ENCODE results near the gene UFC1. TPM values are rescaled to one million over a fixed set of nuclear protein-coding genes. Genes with fewer than 3 reads are reported as not detected.

UFC1 gene
- polyA plus RNA-seq, 1 donor (not counting 4 experiments of a cell fraction or from before 2014, with no cell fraction given) = 86.4 TPM

DNA sequence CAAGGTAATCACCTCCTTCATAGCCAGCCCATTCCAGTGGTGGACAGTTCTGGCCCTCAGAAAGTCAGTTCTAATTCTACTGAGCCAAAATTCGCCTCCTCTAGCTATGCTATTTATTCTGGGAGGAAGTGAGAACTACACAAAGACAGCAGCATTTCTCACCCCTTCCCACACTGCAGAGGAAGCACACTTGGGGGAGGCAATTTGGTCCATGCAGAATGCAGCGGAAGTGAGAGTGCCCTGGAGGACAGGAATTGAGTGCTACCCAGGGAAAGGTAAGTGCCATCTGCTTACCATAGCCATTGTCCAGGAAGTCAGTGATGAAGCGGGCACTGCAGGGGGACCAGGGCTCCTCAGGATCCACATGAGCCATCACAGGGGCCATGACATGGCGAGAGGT, 41.4 kb downstream of the UFC1 start:
- no peak overlapping the region for H2AFZ ChIP-seq (ENCODE audit: control insufficient read depth, low read length)
- TF ChIP-seq EZH2 (IDR thresholded peaks at IDR 0.05; ENCODE audit: low read length) = no peak
- TF ChIP-seq, protein P1, sequence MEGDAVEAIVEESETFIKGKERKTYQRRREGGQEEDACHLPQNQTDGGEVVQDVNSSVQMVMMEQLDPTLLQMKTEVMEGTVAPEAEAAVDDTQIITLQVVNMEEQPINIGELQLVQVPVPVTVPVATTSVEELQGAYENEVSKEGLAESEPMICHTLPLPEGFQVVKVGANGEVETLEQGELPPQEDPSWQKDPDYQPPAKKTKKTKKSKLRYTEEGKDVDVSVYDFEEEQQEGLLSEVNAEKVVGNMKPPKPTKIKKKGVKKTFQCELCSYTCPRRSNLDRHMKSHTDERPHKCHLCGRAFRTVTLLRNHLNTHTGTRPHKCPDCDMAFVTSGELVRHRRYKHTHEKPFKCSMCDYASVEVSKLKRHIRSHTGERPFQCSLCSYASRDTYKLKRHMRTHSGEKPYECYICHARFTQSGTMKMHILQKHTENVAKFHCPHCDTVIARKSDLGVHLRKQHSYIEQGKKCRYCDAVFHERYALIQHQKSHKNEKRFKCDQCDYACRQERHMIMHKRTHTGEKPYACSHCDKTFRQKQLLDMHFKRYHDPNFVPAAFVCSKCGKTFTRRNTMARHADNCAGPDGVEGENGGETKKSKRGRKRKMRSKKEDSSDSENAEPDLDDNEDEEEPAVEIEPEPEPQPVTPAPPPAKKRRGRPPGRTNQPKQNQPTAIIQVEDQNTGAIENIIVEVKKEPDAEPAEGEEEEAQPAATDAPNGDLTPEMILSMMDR (optimal IDR thresholded peaks at IDR 0.05 in 1 of 3, IDR thresholded peaks at IDR 0.05 in 1 of 3, conservative IDR thresholded peaks at IDR 0.05 in 1 of 3; ENCODE audit: extremely low read depth in 1 of 3, insufficient read depth in 2 of 3, low read length in 3 of 3) = no peak
- no peaks in the 10 kb centered on the region for H3K36me3 ChIP-seq (ENCODE audit: control insufficient read depth in 2 of 2, extremely low read depth in 1 of 2, insufficient read depth in 2 of 2, low read length in 2 of 2)
- no peaks in the 10 kb centered on the region for H3K9me1 ChIP-seq (ENCODE audit: control insufficient read depth, extremely low read depth, insufficient read depth, low read length)
- no peaks in the 10 kb centered on the region for H3K9me3 ChIP-seq (ENCODE audit: control insufficient read depth, low read depth, low read length)
- FAIRE-seq (no peak), DNase-seq (ENCODE audit: low read depth, low spot score) (no peak)
- no peaks in the 10 kb centered on the region for H3K27me3 ChIP-seq (ENCODE audit: control insufficient read depth, extremely low read depth, insufficient read depth, low read length)
- no peak overlapping the region for H3K9ac ChIP-seq (ENCODE audit: control insufficient read depth, extremely low read depth, insufficient read depth, low read length)
- H4K20me1 ChIP-seq (ENCODE audit: control insufficient read depth, extremely low read depth, insufficient read depth, low read length) = no peaks in the 10 kb centered on the region
- peaks cover 25% of the 10 kb centered on the region for H3K4me1 ChIP-seq (ENCODE audit: control insufficient read depth, extremely low read depth, insufficient read depth, low read length)
- dilution Hi-C loops (cut with MboI; ENCODE audit: extremely low pct_ligation_motif_present, low sequenced_read_pairs) = no loop called here
- no peak overlapping the region for H3K4me3 ChIP-seq (ENCODE audit: control insufficient read depth in 2 of 3, extremely low read depth in 1 of 3, insufficient read depth in 2 of 3, low read depth in 1 of 3, low read length in 3 of 3)
- no peak overlapping the region for H3K4me2 ChIP-seq (ENCODE audit: control insufficient read depth, extremely low read depth, insufficient read depth, low read depth, low read length)
- no peak overlapping the region for H3K27ac ChIP-seq (ENCODE audit: control insufficient read depth, insufficient read depth, low read length)
- no peaks in the 10 kb centered on the region for H3K79me2 ChIP-seq (ENCODE audit: control insufficient read depth, insufficient read depth, low read length)

DNA sequence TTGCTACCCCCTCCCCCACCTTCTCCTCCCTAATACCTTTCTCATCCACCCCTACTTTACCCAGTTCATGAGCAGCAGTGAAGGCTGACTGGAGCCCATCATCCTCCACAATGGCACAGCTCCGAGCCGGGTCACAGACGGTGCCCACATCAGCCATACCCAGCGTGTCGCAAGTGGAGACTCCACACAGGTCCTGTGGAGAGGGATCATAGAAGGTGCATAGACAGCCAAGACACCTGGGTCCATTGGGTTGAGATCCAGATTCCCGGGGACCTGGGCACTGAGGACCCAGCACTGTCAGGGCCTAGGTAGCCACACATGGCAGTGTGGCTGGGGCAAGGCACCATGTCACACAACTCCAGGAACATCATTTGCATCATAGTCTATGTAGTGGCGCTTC, 42.3 kb downstream of the UFC1 start:
- no peak overlapping the region for H3K4me2 ChIP-seq (ENCODE audit: control insufficient read depth, extremely low read depth, insufficient read depth, low read depth, low read length)
- DNase-seq (ENCODE audit: low read depth, low spot score) (no peak), FAIRE-seq (no peak)
- no peak overlapping the region for H2AFZ ChIP-seq (ENCODE audit: control insufficient read depth, low read length)
- peaks cover 35% of the 10 kb centered on the region for H3K4me1 ChIP-seq (ENCODE audit: control insufficient read depth, extremely low read depth, insufficient read depth, low read length)
- TF ChIP-seq EZH2 (IDR thresholded peaks at IDR 0.05; ENCODE audit: low read length) = no peak
- TF ChIP-seq, protein P1 (optimal IDR thresholded peaks at IDR 0.05 in 1 of 3, IDR thresholded peaks at IDR 0.05 in 1 of 3, conservative IDR thresholded peaks at IDR 0.05 in 1 of 3; ENCODE audit: extremely low read depth in 1 of 3, insufficient read depth in 2 of 3, low read length in 3 of 3) = no peak
- H3K27me3 ChIP-seq (ENCODE audit: control insufficient read depth, extremely low read depth, insufficient read depth, low read length) = no peaks in the 10 kb centered on the region
- dilution Hi-C loops (cut with MboI; ENCODE audit: extremely low pct_ligation_motif_present, low sequenced_read_pairs) = no loop called here
- no peak overlapping the region for H3K27ac ChIP-seq (ENCODE audit: control insufficient read depth, insufficient read depth, low read length)
- no peak overlapping the region for H3K9ac ChIP-seq (ENCODE audit: control insufficient read depth, extremely low read depth, insufficient read depth, low read length)
- no peaks in the 10 kb centered on the region for H3K9me1 ChIP-seq (ENCODE audit: control insufficient read depth, extremely low read depth, insufficient read depth, low read length)
- H4K20me1 ChIP-seq (ENCODE audit: control insufficient read depth, extremely low read depth, insufficient read depth, low read length) = no peaks in the 10 kb centered on the region
- H3K36me3 ChIP-seq (ENCODE audit: control insufficient read depth in 2 of 2, extremely low read depth in 1 of 2, insufficient read depth in 2 of 2, low read length in 2 of 2) = no peaks in the 10 kb centered on the region
- H3K4me3 ChIP-seq (ENCODE audit: control insufficient read depth in 2 of 3, extremely low read depth in 1 of 3, insufficient read depth in 2 of 3, low read depth in 1 of 3, low read length in 3 of 3) = no peak overlapping the region
- H3K79me2 ChIP-seq (ENCODE audit: control insufficient read depth, insufficient read depth, low read length) = no peaks in the 10 kb centered on the region
- H3K9me3 ChIP-seq (ENCODE audit: control insufficient read depth, low read depth, low read length) = no peaks in the 10 kb centered on the region

Measured in keratinocyte (primary cell).